A673 (cell line): Measurements from ENCODE around the gene CCN5.

ENCODE experiments used
- CTCF ChIP-seq: fragments of 300-800, 200-600 bp; sonication (generic); conservative IDR thresholded peaks from 2 replicates; pipeline ENCODE4 v1.5.1; 2017; ENCODE audit warnings: low read depth, mild to moderate bottlenecking, antibody characterized with exemption, low read length, moderate library complexity, mixed read lengths
- EZH2 ChIP-seq: fragments of 200-600 bp; sonication (generic); IDR thresholded peaks from 2 replicates; pipeline ENCODE4 v1.6.1; 2017; ENCODE audit warnings: borderline replicate concordance, low read depth, mild to moderate bottlenecking, mixed read lengths, antibody characterized with exemption, low read length; ENCODE audit not compliant: poor library complexity, severe bottlenecking

- no peak for TF ChIP-seq CTCF
- no peak for TF ChIP-seq EZH2
Observed at GRCh38 chr20:44705364-44706094, 9.6 kb upstream of the CCN5 start.
